Common myeloid progenitor, CD34-positive (primary cell): ENCODE data around the gene CD209.

Source experiments
- CTCF ChIA-PET: fragments of 350-600 bp; sonication (Branson Sonifier 250); formaldehyde crosslinking; loops from one replicate; lab custom pipeline; 2021; ENCODE audit warnings: antibody characterized with exemption; lab: Charles Lee
- POLR2A ChIA-PET: fragments of 350-600 bp; sonication (Branson Sonifier 250); formaldehyde crosslinking; loops from one replicate; lab custom pipeline; 2021; ENCODE audit warnings: antibody characterized with exemption; lab: Charles Lee
- DNase-seq, 3 donors: peaks; one replicate each; pipeline versions ENCODE4 v3.0.0 to v3.0.0-alpha.2; 2013
- H3K27ac ChIP-seq, 2 experiments: 1 replicate in 1 of 2; 2 replicates in 1 of 2; pipeline ENCODE4 v1.7.0; 2013; ENCODE audit warnings: inconsistent platforms in 2 of 2, low read length in 2 of 2, mild to moderate bottlenecking in 2 of 2, low read depth in 1 of 2, moderate library complexity in 1 of 2; ENCODE audit not compliant: severe bottlenecking in 2 of 2, insufficient read depth in 1 of 2, poor library complexity in 1 of 2
- H3K27me3 ChIP-seq, 5 experiments: replicated peaks in 2 of 5; 1 replicate in 3 of 5; 2 replicates in 2 of 5; pipeline versions ENCODE4 v1.6.1 to v1.7.0; 2013; ENCODE audit warnings: low read length in 4 of 5, mild to moderate bottlenecking in 2 of 5, moderate library complexity in 2 of 5, inconsistent platforms in 1 of 5; ENCODE audit not compliant: insufficient read depth in 5 of 5, control insufficient read depth in 4 of 5
- H3K36me3 ChIP-seq, 4 experiments: 1 replicate in 2 of 4; 2 replicates in 2 of 4; pipeline versions ENCODE4 v1.6.1 to v1.7.0; 2013; ENCODE audit warnings: low read length in 3 of 4, control low read depth in 1 of 4, mild to moderate bottlenecking in 1 of 4; ENCODE audit not compliant: control insufficient read depth in 4 of 4, insufficient read depth in 4 of 4
- H3K4me1 ChIP-seq, 4 experiments: 1 replicate in 3 of 4; 2 replicates in 1 of 4; pipeline versions ENCODE4 v1.6.1 to v1.7.1; 2013; ENCODE audit warnings: low read length in 3 of 4, mild to moderate bottlenecking in 3 of 4, control low read depth in 1 of 4, inconsistent platforms in 1 of 4, moderate library complexity in 1 of 4; ENCODE audit not compliant: control insufficient read depth in 4 of 4, insufficient read depth in 4 of 4; ENCODE audit errors: control extremely low read depth in 1 of 4
- H3K4me3 ChIP-seq, 7 experiments: 1 replicate in 4 of 7; 2 replicates in 3 of 7; pipeline versions ENCODE4 v1.5.1 to v1.7.0; 2013; ENCODE audit warnings: mild to moderate bottlenecking in 7 of 7, low read length in 6 of 7, moderate library complexity in 6 of 7, inconsistent platforms in 2 of 7, low read depth in 2 of 7, control low read depth in 1 of 7; ENCODE audit not compliant: insufficient read depth in 4 of 7, control insufficient read depth in 1 of 7; ENCODE audit errors: extremely low read depth in 1 of 7
- H3K9me3 ChIP-seq, 5 experiments: 1 replicate in 4 of 5; 2 replicates in 1 of 5; pipeline versions ENCODE4 v1.6.1 to v1.7.1; 2013; ENCODE audit warnings: low read length in 4 of 5, mild to moderate bottlenecking in 2 of 5, inconsistent platforms in 1 of 5, low read depth in 1 of 5, moderate library complexity in 1 of 5; ENCODE audit not compliant: control insufficient read depth in 4 of 5, insufficient read depth in 2 of 5; ENCODE audit errors: control extremely low read depth in 1 of 5
- WGBS: methylation state at CpG from one replicate; pipeline ENCODE4 v1.1.5; 2013; ENCODE audit not compliant: insufficient coverage; 5-methylcytosine and 5-hydroxymethylcytosine counted together

CD209 gene

DNA sequence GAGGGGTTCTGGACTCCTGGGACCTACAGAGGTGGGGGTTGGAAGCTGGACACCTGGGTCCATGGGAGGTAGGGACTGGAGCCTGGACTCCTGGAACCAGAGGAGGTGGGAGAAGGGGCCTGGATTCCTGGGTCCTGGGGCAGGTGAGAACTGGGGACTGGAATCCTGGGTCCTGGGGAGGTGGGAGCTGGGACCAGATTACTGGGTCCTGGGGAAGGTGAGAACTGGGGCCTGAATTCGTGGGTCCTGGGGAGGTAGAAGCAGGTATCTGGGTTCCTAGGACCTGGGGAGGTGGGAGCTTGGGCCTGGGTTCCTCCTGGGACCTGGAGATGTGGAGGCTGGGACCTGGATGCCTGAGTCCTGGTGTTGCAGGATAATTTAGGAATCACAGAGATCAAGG is 16.4 kb upstream of the CD209 start:
- H3K36me3 ChIP-seq, result no peaks in the 10 kb centered on the region
- no peak for DNase-seq
- peaks cover 0 to 3% (median 0%) of the 10 kb centered on the region in 5 experiments for H3K27me3 ChIP-seq
- ChIA-PET CTCF (interaction anchor here (1.2 kb wide), 1 partner anchor 16 kb away, joined by 3 read pairs; the partner anchor contains the start of gene CD209), POLR2A (no interaction called here)
- H3K4me3 ChIP-seq, result no peak overlapping the region
- H3K27ac ChIP-seq, result no peak overlapping the region
- 86% methylated on average over 1 of the region's 1 CpG for WGBS
- H3K9me3 ChIP-seq, result peaks cover 0 to 14% (median 5%) of the 10 kb centered on the region in 5 experiments
- H3K4me1 ChIP-seq, result no peaks in the 10 kb centered on the region

DNA sequence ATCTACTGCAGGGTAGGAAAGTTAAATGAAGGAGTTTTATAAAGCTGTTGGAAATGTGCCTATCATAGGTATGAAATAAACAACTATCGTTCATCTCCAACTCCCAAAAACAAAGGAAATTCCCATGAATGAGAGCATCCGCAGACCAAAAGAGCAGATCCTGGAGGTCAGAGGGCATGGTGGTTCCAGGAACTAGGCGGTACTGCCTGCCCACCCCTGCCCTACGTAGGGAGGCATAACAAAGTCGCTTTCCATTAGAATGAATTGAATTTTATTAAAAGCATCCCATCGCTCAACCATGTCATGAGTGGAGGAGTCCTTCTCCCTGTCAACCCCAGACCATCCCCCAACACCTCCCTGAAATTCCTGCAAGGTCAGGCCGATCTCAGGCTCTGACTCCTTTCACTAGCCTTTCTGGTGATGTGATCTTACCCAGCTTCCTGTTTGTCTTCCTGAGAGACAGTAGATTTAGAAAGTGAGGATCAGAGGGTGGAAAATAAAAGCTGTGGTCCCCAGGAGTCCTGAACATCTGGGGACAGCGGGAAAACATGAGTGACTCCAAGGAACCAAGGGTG is 15.5 kb upstream of the CD209 start, which contains the start of gene CLEC4M:
Gene CLEC4M, plus strand, starts transcription at position 525 of the 575 bp plus-strand sequence. Its CDS starts 24 bp downstream, at position 549.
- no peak for DNase-seq
- 83% methylated on average over 5 of the region's 8 CpGs for WGBS
- no peak within 1 kb of the TSS for H3K4me3 ChIP-seq
- H3K27ac ChIP-seq, result no peak within 1 kb of the TSS
- H3K27me3 ChIP-seq, result no peaks in the 10 kb centered on the region
- ChIA-PET CTCF (interaction anchor here (1.2 kb wide), 1 partner anchor 15 kb away, joined by 3 read pairs; the partner anchor contains the start of gene CD209), POLR2A (interaction anchor here (0.6 kb wide), 1 partner anchor 30 kb away, joined by 3 read pairs; no protein-coding TSS in a partner anchor)
- H3K4me1 ChIP-seq, result no peaks in the 10 kb centered on the region
- H3K36me3 ChIP-seq, result no peaks in the 10 kb centered on the region
- H3K9me3 ChIP-seq, result peaks cover 0 to 21% (median 8%) of the 10 kb centered on the region in 5 experiments

DNA sequence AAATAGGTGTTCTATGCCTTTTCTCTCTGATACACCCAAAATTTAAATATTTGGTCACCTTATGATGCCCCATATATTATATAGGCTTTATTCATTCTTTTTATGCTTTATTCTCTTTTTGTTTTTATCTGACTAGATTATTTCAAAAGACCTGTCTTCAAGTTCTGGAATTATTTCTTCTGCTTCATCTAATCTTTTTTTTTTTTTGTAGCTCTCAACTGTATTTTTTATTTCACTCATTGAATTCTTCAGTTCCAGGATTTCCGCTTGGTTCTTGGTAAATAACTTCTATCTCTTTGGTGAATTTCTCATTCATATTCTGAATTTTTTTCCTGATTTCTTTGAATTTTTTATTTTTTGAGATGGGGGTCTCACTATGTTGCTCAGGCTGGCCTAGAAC is 11.8 kb upstream of the CD209 start:
- ChIA-PET POLR2A (interaction anchor here (0.6 kb wide), 1 partner anchor 121 kb away, joined by 4 read pairs; no protein-coding TSS in a partner anchor), CTCF (no interaction called here)
- no peak overlapping the region for H3K27ac ChIP-seq
- no peak overlapping the region for H3K4me3 ChIP-seq
- H3K4me1 ChIP-seq, result no peaks in the 10 kb centered on the region
- no peaks in the 10 kb centered on the region for H3K27me3 ChIP-seq
- no peaks in the 10 kb centered on the region for H3K36me3 ChIP-seq
- DNase-seq, result peak in 2 of 3 donors; percentile 25 to 32
- no CpG with 5 or more reads among the region's 1 CpG for WGBS
- peaks cover 3 to 35% (median 22%) of the 10 kb centered on the region in 5 experiments for H3K9me3 ChIP-seq

DNA sequence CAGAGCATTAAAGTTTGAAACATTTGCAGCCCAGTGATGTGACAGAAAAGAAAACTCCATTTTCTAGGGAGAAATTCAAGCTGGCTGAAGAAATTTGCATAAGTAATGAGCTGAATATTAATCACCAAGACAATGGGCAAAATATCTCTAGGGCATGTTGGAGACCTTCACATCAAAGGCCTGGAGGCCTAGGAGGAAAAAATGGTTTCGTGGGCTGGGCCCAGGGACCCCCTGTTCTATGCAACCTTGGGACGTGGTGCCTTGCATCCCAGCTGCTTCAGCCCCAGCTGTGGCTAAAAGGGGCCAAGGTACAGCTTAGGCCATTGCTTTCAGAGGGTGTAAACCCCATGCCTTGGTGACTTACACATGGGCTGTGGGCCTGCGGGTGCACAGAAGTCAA is 10.0 kb upstream of the CD209 start:
- Histone ChIP-seq H3K27me3 (no peaks in the 10 kb centered on the region), H3K36me3 (no peaks in the 10 kb centered on the region), H3K27ac (no peak overlapping the region), H3K4me3 (no peak overlapping the region), H3K4me1 (no peaks in the 10 kb centered on the region), H3K9me3 (peaks cover 3 to 35% (median 22%) of the 10 kb centered on the region in 5 experiments)
- 100% methylated on average over 1 of the region's 3 CpGs for WGBS
- no peak for DNase-seq
- ChIA-PET CTCF (no interaction called here), POLR2A (no interaction called here)

DNA sequence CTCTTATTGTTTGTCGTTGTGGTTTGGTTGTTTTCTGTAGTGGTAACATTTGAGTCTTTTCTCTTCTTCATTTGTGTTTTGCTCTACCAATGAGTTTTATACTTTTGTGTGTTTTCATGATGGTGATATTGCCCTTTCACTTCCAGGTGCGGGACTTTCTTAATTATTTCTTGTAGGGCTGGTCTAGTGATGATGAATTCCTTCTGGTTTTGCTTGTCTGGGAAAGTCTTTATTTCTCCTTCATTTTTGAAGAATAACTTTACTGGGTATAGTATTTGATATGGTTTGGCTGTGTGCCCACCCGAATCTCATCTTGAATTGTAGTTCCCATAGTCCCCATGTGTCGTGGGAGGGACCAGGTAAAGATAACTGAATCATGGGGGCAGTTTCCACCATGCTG is 8.9 kb upstream of the CD209 start:
- Histone ChIP-seq H3K36me3 (no peaks in the 10 kb centered on the region), H3K4me3 (no peak overlapping the region), H3K9me3 (peaks cover 3 to 35% (median 22%) of the 10 kb centered on the region in 5 experiments), H3K27ac (no peak overlapping the region), H3K4me1 (no peaks in the 10 kb centered on the region), H3K27me3 (no peaks in the 10 kb centered on the region)
- DNase-seq, result no peak
- CTCF ChIA-PET, result no interaction called here
- 52% methylated on average over 2 of the region's 4 CpGs for WGBS
- POLR2A ChIA-PET, result no interaction called here

DNA sequence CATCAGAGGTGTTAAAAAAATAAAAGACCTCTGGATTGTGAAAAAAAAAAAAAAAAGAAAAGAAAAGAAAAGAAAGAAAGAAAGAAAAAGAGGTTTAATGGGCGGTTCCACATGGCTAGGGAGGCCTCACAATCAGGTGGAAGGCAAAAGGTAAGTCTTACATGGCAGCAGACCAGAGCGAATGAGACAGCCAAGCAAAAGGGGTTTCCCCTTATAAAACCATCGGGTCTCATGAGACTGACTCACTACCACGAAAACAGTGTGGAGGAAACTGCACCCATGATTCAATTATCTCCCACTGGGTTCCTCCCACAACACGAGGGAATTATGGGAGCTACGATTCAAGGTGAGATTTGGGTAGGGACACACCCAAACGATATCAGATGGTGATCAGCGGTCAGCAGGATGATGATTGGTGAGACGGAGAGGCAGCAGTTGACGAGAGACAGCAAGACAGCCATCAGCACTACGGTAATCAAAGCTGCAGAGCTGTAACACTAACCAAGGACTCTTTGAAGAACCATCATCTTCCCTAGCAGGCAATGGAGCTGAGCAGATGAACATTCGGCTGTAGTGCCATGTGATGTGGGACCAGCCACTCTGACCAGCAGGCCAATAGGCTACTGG is 3.9 kb upstream of the CD209 start:
- H3K9me3 ChIP-seq, result peaks cover 2 to 3% (median 3%) of the 10 kb centered on the region in 5 experiments
- H3K36me3 ChIP-seq, result no peaks in the 10 kb centered on the region
- no peak overlapping the region for H3K4me3 ChIP-seq
- ChIA-PET CTCF (no interaction called here), POLR2A (no interaction called here)
- WGBS, result 80% methylated on average over 10 of the region's 12 CpGs
- peak; percentile 29 to 80 (median 67) for DNase-seq
- no peaks in the 10 kb centered on the region for H3K27me3 ChIP-seq
- H3K4me1 ChIP-seq, result no peaks in the 10 kb centered on the region
- H3K27ac ChIP-seq, result no peak overlapping the region

DNA sequence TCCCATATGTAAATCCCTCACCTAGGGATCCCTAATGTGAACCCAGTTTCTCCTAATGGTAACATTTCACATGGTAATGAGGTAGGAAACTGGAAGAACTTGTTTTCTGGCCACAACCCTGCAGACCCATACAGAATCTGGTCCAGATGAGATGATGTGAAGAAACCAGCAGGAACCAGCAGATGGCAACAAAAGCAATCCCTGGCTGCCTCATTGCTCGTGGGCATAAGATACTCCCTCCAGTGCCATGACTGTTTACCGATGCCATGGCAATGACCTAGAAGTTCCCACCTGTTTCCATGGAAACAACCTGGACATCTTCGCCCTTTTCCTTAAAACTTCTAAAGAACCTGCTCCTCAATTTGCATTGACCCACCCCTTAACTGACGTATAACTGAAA is 1.4 kb upstream of the CD209 start:
- DNase-seq, result peak; percentile 21 to 60 (median 48)
- no peaks in the 10 kb centered on the region for H3K9me3 ChIP-seq
- no peak overlapping the region for H3K27ac ChIP-seq
- no peak overlapping the region for H3K4me3 ChIP-seq
- CTCF ChIA-PET, result no interaction called here
- POLR2A ChIA-PET, result no interaction called here
- H3K27me3 ChIP-seq, result peaks cover 0 to 2% (median 0%) of the 10 kb centered on the region in 5 experiments
- WGBS, result 45% methylated on average over 3 of the region's 4 CpGs
- no peaks in the 10 kb centered on the region for H3K4me1 ChIP-seq
- no peaks in the 10 kb centered on the region for H3K36me3 ChIP-seq
